Left ventricle myocardium inferior (tissue), 1 donor: ENCODE measurements around the gene DLL1. TPM values are rescaled to one million over a fixed set of nuclear protein-coding genes. Genes with fewer than 3 reads are reported as not detected.

Source experiments
- DNase-seq: peaks from one replicate; pipeline ENCODE4 v3.0.0-alpha.2; 2020
- H3K27ac ChIP-seq: fragments of 200-600 bp; replicated peaks from 2 replicates; pipeline ENCODE4 v1.8.0; 2021
- H3K27me3 ChIP-seq: fragments of 200-600 bp; 2 replicates; pipeline ENCODE4 v1.8.0; 2021; ENCODE audit warnings: low read depth
- H3K36me3 ChIP-seq: fragments of 200-600 bp; 2 replicates; pipeline ENCODE4 v1.8.0; 2021
- H3K4me1 ChIP-seq: fragments of 200-600 bp; 2 replicates; pipeline ENCODE4 v1.8.0; 2021
- H3K4me3 ChIP-seq: fragments of 200-600 bp; 2 replicates; pipeline ENCODE4 v1.8.0; 2021; ENCODE audit warnings: mild to moderate bottlenecking, moderate library complexity
- H3K9me3 ChIP-seq: fragments of 200-600 bp; replicated peaks from 2 replicates; pipeline ENCODE4 v1.8.0; 2021
- intact Hi-C: fragments of 100-400 bp; cut with micrococcal nuclease; formaldehyde crosslinking; loops from one replicate; pipeline ENCODE4 v1.11.0; 2022
- total RNA-seq: library from RNA; stranded (reverse); fragmentation: NEBNext Ultra II Directional; extraction: Animal tissue kit (Norgen Biotek cat#: 25700); gene quantifications from one replicate; pipeline ENCODE4 v1.2.1, GENCODE V29; 2021
- TF ChIP-seq, protein P1 (sequence below): fragments of 200-600 bp; IDR thresholded peaks from 2 replicates; pipeline ENCODE4 v1.8.0; 2021; ENCODE audit warnings: antibody characterized with exemption, mild to moderate bottlenecking, borderline replicate concordance
- donor health status: DM: no; HTN: yes; CAD: no; lungs with severe emphysema.

The DLL1 gene
- total RNA-seq, 1 donor from 2014 or later: 11.7 TPM

DNA sequence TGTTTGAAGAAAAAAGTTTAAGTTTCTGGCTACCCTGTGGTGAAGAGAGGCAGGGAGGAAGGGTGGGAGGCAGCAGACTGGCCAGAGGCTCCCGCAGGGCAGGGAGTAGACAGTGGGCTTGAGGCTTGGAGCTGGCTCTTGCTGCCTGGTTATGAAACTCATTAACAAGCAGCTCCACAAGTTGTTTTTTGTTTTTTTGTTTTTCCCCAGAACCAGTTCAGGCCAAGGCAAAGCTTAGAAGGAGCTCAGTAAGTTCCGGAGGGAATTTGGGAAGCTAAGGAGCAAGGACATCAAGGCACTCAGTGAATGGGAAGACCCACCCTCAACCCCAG lies 4.0 kb downstream of the DLL1 start:
- H3K27me3 ChIP-seq: peaks cover 26% of the 10 kb centered on the region
- no peak for DNase-seq
- H3K9me3 ChIP-seq: no peaks in the 10 kb centered on the region
- intact Hi-C loops: no loop called here
- H3K4me1 ChIP-seq: peaks cover 67% of the 10 kb centered on the region
- TF ChIP-seq, protein P1, sequence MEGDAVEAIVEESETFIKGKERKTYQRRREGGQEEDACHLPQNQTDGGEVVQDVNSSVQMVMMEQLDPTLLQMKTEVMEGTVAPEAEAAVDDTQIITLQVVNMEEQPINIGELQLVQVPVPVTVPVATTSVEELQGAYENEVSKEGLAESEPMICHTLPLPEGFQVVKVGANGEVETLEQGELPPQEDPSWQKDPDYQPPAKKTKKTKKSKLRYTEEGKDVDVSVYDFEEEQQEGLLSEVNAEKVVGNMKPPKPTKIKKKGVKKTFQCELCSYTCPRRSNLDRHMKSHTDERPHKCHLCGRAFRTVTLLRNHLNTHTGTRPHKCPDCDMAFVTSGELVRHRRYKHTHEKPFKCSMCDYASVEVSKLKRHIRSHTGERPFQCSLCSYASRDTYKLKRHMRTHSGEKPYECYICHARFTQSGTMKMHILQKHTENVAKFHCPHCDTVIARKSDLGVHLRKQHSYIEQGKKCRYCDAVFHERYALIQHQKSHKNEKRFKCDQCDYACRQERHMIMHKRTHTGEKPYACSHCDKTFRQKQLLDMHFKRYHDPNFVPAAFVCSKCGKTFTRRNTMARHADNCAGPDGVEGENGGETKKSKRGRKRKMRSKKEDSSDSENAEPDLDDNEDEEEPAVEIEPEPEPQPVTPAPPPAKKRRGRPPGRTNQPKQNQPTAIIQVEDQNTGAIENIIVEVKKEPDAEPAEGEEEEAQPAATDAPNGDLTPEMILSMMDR: no peak
- H3K36me3 ChIP-seq: peaks cover 36% of the 10 kb centered on the region
- H3K27ac ChIP-seq: peak overlapping the region; percentile 84
- H3K4me3 ChIP-seq: peak overlapping the region; percentile 90

DNA sequence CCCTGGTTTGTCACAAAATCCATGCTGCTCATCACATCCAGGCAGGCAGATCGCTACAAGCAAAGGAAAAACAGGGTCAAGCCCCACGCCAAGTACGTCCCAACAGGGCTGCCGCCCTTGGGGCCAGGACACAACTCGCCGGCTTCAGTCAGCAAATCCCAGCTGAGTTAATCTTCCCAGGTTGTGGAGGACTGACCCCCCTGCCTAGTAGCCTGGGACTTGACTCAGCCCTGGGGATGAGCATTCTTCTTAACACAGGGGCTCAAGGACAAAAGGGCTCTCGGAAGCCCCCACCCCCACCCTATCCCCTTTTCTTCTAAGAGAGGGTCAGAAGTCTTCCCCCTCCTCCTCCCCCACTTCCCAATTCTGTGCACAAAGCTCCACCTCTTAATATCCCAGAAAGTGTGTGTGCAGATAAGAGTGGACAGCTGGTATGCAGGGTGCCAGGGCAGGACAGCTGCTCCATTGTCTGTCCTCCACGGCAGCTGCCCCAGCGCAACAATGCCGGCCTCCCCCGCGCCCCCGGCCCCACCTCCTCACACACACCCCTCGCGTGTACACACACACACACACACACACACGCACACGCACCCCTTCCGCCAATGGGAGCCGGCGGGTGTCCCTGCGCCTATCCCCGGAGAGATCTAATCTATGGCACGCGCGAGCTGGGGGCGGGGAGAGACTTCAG lies 4.5 kb downstream of the DLL1 start:
- TF ChIP-seq, protein P1: no peak
- peaks cover 21% of the 10 kb centered on the region for H3K27me3 ChIP-seq
- H3K27ac ChIP-seq: peak overlapping the region; percentile 84
- H3K4me1 ChIP-seq: peaks cover 62% of the 10 kb centered on the region
- intact Hi-C loops: no loop called here
- H3K36me3 ChIP-seq: peaks cover 36% of the 10 kb centered on the region
- DNase-seq: peak; percentile 53
- no peaks in the 10 kb centered on the region for H3K9me3 ChIP-seq
- peak overlapping the region; percentile 90 for H3K4me3 ChIP-seq

DNA sequence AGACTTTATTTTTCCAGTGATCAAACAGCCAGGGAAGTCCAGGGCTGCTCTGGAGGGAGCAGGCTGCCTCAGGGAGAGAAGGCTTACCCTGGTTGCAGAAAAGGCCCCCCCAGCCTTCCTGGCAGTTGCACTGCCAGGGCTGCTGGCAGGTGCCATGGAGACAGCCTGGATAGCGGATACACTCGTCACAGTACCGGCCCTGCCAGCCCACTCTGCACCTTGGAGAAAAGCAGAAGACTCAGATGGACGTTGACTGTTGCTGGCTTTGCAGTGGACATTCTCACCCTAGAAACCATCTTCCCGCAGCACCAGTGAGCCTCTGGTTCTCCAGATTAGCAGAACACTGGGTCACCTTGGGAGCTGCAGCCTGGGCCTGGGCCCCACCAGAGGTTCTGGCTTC lies 5.4 kb downstream of the DLL1 start:
- Histone ChIP-seq H3K4me1 (peaks cover 57% of the 10 kb centered on the region), H3K9me3 (no peaks in the 10 kb centered on the region), H3K4me3 (no peak overlapping the region), H3K27me3 (peaks cover 18% of the 10 kb centered on the region), H3K36me3 (peaks cover 36% of the 10 kb centered on the region), H3K27ac (peak overlapping the region; percentile 84)
- intact Hi-C loops: no loop called here
- no peak for DNase-seq
- TF ChIP-seq, protein P1: no peak

DNA sequence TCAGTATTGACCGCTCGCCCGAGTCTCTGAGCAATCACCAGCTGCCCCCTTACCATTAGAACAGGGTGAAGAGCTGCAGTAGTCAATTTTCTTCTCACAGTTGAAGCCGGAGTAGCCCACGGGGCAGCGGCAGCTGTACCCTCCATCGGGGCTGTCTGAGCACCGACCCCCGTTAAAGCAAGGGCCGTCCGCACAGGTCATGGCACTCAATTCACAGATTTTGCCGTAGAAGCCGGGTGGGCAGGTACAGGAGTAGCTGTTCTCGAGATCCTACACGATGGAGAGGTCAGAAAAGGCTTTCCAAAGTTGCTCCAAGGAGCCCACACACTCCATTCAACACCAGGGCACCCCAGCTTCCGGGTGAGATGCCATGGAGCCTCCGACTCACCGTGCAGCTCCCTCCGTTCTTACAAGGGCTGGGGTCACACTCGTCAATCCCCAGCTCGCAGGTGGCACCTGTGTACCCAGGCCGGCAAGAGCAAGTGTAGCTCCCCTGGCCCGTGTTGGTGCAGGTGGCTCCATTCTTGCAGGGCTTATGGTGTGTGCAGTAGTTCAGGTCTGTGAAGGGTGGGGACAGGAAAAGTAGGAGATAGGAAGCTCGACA lies 5.9 kb downstream of the DLL1 start:
- H3K9me3 ChIP-seq: no peaks in the 10 kb centered on the region
- peaks cover 18% of the 10 kb centered on the region for H3K27me3 ChIP-seq
- intact Hi-C loops: no loop called here
- peak overlapping the region; percentile 84 for H3K27ac ChIP-seq
- H3K4me3 ChIP-seq: no peak overlapping the region
- TF ChIP-seq, protein P1: no peak
- H3K36me3 ChIP-seq: peaks cover 36% of the 10 kb centered on the region
- no peak for DNase-seq
- peaks cover 55% of the 10 kb centered on the region for H3K4me1 ChIP-seq

DNA sequence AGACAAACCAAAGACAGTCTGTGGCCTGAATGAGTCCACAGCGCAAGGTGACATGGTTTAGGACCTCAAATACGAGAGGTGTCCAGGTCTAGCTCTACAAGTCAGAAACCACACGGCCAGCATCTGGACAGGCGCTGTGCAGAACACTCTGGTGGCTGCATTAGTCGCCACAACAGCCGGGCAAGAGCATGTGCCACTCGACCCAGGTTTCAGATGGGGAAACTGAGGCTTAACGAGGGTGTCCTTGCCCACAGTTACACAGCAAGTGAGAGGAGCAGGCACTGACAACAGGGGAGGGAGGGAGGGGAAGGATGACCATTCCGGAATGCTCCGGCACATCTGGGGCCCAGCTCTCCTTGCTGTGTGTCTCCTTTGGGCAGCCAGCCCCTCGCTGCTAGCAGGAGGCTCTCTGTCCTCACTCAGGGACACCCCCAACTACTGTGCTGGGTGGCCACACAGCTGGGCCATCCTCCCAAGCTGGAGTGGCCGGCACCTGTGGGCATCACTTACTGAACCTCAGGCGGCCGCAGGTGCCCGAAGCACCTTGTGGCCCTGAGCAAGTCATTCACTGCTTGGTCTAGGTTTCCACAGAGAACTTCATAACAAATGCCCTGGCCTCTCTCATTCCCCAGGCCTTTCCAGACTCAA lies 6.6 kb downstream of the DLL1 start:
- H3K27ac ChIP-seq: no peak overlapping the region
- H3K36me3 ChIP-seq: peaks cover 36% of the 10 kb centered on the region
- H3K27me3 ChIP-seq: peaks cover 11% of the 10 kb centered on the region
- TF ChIP-seq, protein P1: no peak
- DNase-seq: no peak
- intact Hi-C loops: no loop called here
- H3K4me1 ChIP-seq: peaks cover 55% of the 10 kb centered on the region
- H3K9me3 ChIP-seq: no peaks in the 10 kb centered on the region
- no peak overlapping the region for H3K4me3 ChIP-seq
